GM19372 (cell line): Measurements from ENCODE around the gene EGFL7.
A peak's percentile ranks its signal among the peaks of the same experiment; 100 is the strongest.
"Not testable (repeated sequence)": the region's sequence is repeated elsewhere in the genome, so short reads cannot be mapped to it uniquely, and the experiment has no call there.

Experiments
- ATAC-seq: cut with Tn5 transposase; IDR thresholded peaks from one replicate; pipeline ENCODE4 v1.9.1; 2021; ENCODE audit warnings: mild to moderate bottlenecking, low read depth, moderate library complexity; ENCODE audit not compliant: unreplicated experiment

EGFL7 gene

GRCh38 chr9:136695955-136696354 is 33.2 kb downstream of the EGFL7 start:
- ATAC-seq = no peak

DNA sequence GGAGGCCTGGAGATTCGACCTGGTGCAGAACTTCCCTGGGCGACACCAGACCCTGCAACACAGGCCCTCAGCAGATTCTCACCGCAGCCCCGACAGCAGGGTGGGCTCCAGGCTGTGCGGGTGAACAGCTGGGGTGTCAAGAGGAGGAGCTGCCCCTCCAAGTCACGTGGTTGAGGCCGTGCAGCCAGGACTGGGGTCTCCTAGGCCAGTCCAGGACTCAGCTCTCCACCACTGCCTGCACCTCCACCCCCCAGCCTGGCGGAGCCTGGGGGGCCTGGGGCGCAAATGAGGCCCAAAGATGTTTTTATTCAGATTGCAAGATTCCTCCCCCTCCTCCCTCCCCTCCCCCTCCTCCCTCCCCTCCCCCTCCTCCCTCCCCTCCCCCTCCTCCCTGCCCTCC is 33.8 kb downstream of the EGFL7 start:
- ATAC-seq = no peak

GRCh38 chr9:136697146-136697820 is 34.6 kb downstream of the EGFL7 start:
- ATAC-seq = no peak

- no peak for ATAC-seq
These were observed 35.3 kb downstream of the EGFL7 start for GRCh38 chr9:136697821-136698526.

- no peak for ATAC-seq
These were observed 36.0 kb downstream of the EGFL7 start for GRCh38 chr9:136698635-136699246.

DNA sequence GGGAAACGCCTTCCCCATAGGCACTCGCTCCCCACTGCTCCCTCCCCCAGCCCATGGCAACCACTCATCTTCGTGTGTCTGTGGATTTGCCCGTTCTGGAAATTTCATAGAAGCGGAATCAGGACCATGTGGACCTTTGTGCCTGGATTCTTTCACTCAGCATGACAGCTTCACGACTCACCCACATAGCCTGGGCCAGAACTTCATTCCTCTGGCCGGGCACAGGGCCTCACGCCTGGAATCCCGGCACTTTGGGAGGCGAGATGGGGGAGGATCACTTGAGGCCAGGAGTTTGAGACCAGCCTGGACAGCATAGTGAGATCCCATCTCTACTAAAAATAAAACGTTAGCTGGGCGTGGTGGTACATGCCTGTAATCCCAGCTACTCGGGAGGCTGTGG is 37.6 kb downstream of the EGFL7 start:
- ATAC-seq = no peak

DNA sequence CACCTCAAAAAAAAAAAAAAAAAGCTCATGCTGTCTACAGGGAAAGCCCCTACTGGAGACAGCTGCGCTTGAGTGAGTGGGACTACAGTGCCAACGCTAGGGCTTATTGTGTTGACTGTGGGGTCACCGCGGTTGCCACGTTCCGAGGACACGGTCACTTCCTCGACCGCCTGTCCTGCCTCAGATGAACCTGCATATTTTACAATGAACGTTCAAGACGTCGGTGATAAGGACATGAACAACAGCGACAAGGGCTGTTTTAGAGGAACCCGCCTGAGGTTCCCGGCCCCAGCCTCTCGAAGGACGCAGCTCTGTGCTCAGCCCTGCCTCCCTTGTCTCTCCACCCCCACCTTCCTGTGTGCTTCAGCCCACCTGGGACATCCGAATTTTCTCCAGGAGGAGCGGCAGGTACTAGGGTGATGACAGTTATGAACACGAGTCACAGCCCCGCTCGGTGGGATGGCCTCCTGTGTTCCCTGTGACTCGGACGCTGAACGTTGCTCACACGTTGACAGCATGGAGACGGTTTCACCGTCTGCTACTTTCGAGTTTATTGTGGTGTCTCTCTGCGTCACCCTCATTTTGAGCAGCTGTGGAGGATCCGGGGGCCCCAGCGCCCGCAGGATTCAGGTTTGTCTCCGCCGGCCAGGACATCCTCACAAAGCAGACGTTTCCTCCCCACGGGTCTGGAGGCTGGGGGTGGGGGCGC is 38.4 kb downstream of the EGFL7 start:
- ATAC-seq = peak; percentile 52

- ATAC-seq = no peak
These were observed 38.9 kb downstream of the EGFL7 start for GRCh38 chr9:136701668-136702053.

DNA sequence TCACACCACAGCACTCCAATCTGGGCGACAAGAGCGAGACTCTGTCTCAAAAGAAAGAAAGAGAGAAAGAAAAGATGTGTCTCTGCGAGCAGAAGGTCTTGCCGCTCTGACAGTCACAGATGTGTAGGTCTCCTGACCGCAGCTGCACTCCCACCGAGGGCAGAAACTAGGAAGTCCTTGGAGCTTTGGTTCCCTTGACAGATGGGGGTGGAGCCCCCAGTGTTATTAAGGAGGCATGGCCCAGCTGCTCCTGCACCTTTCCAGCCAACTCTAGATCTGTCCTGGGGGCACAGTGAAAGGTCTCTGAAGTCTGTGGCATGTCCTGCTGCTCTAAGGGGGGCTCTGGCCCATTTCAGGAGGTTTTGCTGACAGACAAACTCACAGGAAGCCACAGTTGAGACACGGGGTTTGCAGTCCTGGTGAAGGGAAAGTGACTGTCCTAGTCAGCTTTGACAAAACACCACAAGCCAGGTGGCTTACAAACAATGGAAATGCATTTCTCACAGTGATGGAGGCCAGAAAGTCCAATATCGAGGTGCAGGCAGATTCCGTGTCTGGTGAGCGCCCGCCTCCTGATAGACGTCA is 40.7 kb downstream of the EGFL7 start:
- ATAC-seq = no peak

- ATAC-seq = not testable (repeated sequence)
These were observed 42.0 kb downstream of the EGFL7 start for GRCh38 chr9:136704741-136705140.

DNA sequence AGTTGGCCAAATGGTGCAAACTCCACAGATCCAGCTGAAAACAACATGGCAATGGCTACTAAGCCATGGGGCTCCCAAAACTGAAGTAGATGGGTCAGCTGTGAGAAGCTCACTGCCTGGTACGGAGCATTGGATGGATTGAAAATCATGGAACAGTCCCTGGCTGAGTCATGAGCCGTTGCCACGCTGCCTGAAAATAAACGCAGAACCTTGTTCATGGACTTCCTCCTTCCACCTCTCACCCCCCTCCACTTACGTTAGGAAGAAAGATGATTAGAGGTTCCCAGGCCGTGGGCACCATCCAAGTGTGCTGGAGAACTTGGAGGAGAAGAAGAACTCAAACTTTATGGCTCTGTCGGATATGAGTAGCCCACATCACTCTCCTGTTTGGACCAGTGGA is 42.8 kb downstream of the EGFL7 start:
- ATAC-seq = no peak

DNA sequence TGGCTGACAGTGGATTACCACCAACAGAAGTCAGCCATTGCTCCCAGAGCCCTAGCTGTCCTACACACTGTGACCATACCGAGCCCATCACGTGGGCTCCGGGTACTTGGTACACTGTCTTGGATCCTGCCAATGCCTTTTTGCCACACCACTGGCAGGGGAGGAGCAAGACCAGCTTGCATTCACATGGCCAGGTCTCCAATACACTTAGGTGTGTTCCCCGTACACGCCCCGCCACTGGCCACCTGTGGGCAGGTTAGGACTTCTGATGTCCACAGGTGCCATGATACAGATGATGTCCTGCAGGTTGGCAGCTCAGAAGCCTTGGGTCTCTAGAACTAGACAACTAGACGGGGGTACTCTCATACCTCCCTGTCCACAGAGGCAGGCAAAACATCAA is 44.3 kb downstream of the EGFL7 start:
- no peak for ATAC-seq

DNA sequence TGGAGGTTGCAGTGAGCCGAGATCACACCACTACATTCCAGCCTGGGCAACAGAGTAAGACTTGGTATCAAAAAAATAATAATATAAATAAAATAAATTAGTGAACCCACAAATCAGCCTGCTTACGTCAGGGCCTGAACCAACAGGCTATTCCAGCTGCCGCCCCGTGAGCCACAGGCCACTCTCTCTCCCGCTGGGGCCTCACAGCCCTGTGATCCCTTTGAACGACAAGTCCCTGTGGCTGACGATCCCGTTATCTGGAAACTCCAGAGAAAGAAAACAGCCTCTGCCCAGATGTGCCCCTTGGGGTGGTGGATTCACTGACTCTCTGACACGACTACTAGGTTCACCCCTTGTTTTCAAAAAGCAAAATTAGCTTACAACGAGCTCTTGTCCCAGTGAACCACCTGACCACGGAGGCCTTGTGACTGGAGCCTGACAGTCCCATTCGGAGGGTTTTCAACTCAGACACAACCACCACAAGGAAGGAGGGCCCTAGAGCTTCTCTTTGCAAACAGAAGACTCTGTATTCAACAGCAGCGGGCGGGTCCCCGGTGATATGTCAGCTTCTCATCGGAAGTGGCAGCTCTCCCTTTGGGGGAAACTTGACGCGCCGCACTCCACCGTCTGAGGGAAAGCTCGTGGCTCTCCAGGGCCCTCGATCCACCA is 45.3 kb downstream of the EGFL7 start:
- no peak for ATAC-seq

DNA sequence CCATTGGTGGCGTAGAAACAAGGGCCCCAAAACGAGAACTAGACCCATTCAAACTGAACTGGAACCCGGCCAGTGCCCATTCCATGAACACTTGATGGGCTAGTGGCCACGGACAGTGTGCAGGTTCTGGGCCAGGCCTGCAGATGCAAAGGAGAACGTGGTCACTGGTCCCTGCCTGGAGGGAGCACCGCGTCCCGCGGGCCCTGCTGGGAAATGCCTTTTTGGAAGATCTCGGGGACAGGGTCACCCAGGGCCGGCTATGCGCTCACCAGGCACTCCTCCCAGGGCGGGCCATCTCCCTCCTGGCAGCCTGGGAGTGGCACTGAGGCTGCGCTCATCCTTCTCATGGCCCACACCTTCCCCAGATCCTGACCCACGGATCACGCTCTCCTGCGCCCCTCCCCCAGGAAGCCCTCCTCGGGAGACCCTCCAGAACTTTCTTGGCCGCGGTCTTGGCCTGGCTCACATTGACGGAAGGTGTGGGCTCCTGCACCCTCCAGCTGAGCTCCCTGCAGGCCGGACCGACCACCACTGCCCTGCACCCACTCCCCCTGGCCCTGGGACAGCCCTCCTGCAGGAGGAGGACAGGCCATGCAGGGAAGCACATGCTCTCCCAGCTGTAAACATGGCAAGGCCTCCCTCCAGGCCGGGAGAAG is 46.9 kb downstream of the EGFL7 start:
- no peak for ATAC-seq

DNA sequence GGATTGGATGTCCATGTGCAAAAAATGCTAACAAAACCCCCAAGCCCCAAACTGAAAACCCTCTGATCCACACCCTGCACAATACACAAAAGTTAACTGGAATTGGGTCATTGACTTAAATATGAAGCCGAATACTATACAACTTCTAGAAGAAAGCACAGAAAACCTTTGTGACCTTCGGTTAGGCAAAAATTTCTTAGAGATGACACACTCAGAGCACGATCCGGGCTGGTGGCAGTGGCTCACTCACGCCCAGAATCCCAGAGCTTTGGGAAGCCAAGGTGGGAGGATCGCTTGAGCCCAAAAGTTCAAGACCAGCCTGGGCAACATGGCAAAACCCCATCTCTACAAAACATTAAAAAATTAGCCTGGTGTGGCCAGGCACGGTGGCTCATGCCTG is 47.8 kb downstream of the EGFL7 start:
- ATAC-seq = no peak

DNA sequence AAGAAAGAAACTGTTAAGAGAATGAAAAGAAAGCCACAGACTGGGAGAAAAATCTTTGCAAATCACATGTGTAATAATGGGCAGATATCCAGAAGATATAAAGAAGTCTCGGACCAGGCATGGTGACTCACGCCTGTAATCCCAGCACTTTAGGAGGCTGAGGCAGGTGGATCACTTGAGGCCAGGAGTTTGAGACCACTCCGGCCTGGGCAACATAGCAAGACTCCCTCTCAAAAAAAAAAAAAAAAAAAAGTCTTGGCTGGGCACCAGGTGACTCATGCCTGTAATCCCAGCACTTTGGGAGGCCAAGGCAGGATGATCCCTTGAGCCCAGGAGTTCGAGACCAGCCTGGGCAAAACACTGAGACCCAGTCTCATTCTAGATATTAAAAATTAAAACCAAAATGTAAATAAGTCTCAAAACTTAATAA is 48.5 kb downstream of the EGFL7 start:
- not testable (repeated sequence) for ATAC-seq

GRCh38 chr9:136711751-136712689 is 49.3 kb downstream of the EGFL7 start, which contains the start of gene DIPK1B:
Gene DIPK1B (plus strand): TSS chr9:136712572. CDS start chr9:136712666, 94 bp downstream.
- no peak for ATAC-seq

DNA sequence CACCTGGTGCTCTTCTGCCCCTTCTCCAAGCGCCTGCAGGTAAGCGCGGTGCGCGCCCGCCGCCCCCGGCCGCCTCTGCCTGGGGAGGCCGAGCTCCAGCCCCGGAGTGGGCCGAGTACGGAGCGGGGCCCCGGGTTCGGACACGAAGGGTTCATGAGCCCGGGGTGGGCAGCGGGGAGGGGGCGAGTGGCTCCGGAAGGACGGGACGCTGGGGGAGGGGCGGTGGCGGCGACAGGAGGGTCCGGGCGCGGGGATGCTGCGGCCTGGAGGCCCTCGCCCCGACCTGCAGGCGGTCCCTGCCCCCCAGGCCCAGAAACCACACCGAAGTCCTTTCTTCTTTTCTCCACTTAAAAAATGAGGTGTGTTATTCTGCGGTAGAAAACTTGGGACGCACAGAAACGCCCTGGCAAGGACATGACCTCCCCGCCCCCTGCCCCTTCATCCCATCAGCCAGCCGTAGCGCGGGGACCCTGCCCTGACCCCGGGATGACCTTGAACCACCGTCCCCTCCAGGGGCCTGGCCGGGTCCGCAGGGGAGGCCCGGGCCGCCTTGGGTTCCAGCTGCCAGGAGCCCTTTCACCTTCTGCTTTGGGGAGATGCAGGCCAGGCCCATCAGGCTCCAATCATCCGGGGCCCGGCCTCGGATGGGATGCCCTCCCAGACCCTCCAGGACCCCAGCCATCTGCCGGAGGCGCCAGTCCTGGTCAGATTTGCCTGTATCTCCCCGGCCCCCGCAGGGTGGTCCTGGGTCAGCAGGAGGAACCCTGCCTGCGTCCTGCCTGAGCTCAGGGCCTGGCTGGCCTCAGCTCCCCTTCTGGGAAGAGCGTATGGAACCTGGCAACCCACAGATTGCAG is 50.2 kb downstream of the EGFL7 start:
- no peak for ATAC-seq
